Osteocyte (in vitro differentiated cells): ENCODE data around the gene UBTD1. TPM values are rescaled to one million over a fixed set of nuclear protein-coding genes. Genes with fewer than 3 reads are reported as not detected.

ENCODE experiments used
- DNase-seq: peaks from one replicate; pipeline ENCODE4 v3.0.0; 2021; ENCODE audit warnings: mixed read lengths; ENCODE audit not compliant: unreplicated experiment; ENCODE audit errors: extremely low spot score
- H3K27ac Mint-ChIP-seq: one replicate; pipeline ENCODE4 v1.8.0; 2021; ENCODE audit warnings: mild to moderate bottlenecking, mixed read lengths; ENCODE audit not compliant: unreplicated experiment
- H3K27me3 Mint-ChIP-seq: one replicate; pipeline ENCODE4 v1.8.0; 2021; ENCODE audit warnings: mixed read lengths; ENCODE audit not compliant: unreplicated experiment
- H3K36me3 Mint-ChIP-seq: one replicate; pipeline ENCODE4 v1.8.0; 2021; ENCODE audit warnings: mixed read lengths; ENCODE audit not compliant: unreplicated experiment
- H3K4me1 Mint-ChIP-seq: one replicate; pipeline ENCODE4 v1.8.0; 2021; ENCODE audit warnings: mixed read lengths; ENCODE audit not compliant: unreplicated experiment
- H3K4me3 Mint-ChIP-seq: one replicate; pipeline ENCODE4 v1.8.0; 2021; ENCODE audit warnings: mild to moderate bottlenecking, moderate library complexity, mixed read lengths; ENCODE audit not compliant: unreplicated experiment
- H3K9me3 Mint-ChIP-seq: one replicate; pipeline ENCODE4 v1.8.0; 2021; ENCODE audit warnings: mixed read lengths; ENCODE audit not compliant: unreplicated experiment
- CTCF ChIP-seq: fragments of 200-600 bp; sonication (generic); IDR thresholded peaks from 2 replicates; pipeline ENCODE4 v1.5.0; 2021; ENCODE audit warnings: antibody characterized with exemption, mild to moderate bottlenecking, moderate library complexity
- total RNA-seq: library from RNA; stranded (reverse); gene quantifications from 2 replicates; pipeline ENCODE4 v1.2.1, GENCODE V29; 2021

The UBTD1 gene
- total RNA-seq, 1 donor from 2014 or later: 25.6 TPM

DNA sequence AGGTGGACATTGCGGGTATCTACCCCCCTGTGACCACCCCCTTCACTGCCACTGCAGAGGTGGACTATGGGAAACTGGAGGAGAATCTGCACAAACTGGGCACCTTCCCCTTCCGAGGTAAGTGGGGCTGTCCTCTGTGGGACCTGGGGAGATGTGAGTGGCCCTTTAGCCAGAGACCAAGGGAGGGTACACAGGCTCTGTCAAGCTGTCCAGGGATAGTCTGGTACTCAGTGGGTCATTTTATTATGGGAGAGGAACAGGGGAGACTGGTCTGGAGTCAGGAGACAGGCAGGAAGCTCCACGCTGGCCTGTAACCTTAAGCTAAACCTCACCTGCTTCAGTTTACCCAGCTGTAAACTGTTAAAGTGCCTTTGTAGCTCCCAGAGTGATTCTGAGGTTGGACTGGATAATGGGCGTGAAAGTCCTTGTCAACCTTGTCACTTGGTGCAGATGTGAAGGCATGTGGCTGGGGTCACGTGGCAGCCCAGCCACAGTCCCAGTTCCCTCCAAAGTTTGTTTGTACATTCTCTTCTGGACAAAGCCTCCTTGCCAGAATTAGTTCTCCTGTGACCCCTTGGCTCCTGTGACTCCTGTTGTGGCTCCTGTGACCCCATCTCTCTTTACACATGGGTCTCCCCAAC, 86.2 kb downstream of the UBTD1 start:
- no peak for DNase-seq
- no peaks in the 10 kb centered on the region for H3K36me3 Mint-ChIP-seq
- H3K9me3 Mint-ChIP-seq: no peaks in the 10 kb centered on the region
- peaks cover 16% of the 10 kb centered on the region for H3K4me1 Mint-ChIP-seq
- H3K27ac Mint-ChIP-seq: no peak overlapping the region
- no peak overlapping the region for H3K4me3 Mint-ChIP-seq
- TF ChIP-seq CTCF: no peak
- H3K27me3 Mint-ChIP-seq: no peaks in the 10 kb centered on the region

- DNase-seq: no peak
- Mint-ChIP-seq H3K36me3 (no peaks in the 10 kb centered on the region), H3K27ac (no peak overlapping the region), H3K4me1 (peaks cover 15% of the 10 kb centered on the region), H3K4me3 (no peak overlapping the region), H3K9me3 (no peaks in the 10 kb centered on the region), H3K27me3 (no peaks in the 10 kb centered on the region)
- TF ChIP-seq CTCF: no peak
Observed at GRCh38 chr10:97585439-97585811, 86.7 kb downstream of the UBTD1 start.

GRCh38 chr10:97587183-97587582, 88.5 kb downstream of the UBTD1 start:
- no peaks in the 10 kb centered on the region for H3K9me3 Mint-ChIP-seq
- H3K4me3 Mint-ChIP-seq: no peak overlapping the region
- no peak overlapping the region for H3K27ac Mint-ChIP-seq
- no peak for TF ChIP-seq CTCF
- H3K27me3 Mint-ChIP-seq: no peaks in the 10 kb centered on the region
- no peaks in the 10 kb centered on the region for H3K36me3 Mint-ChIP-seq
- DNase-seq: no peak
- peaks cover 14% of the 10 kb centered on the region for H3K4me1 Mint-ChIP-seq

DNA sequence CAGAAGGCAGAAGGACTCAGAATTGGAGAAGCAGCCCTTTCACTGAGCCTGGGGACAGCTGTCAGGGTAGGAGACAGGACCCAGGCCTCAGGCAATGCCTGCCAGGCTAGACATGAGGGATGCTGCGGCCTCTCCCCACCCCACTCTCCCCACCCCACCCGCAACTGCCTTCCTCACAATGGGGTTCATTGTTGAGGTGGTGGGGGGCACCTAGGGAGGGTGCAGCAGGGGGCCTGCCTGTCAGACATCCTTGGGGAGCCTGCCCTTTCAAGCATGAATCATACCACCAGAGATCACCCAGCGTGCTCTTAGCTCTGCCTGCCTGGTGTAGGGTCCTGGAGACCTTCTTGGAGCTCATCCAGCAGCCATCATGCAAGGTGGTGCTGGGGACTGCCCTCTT, 90.8 kb downstream of the UBTD1 start, which contains the start of gene C10orf62:
C10orf62 (plus strand) TSS at position 243 of the 400 bp plus-strand sequence. CDS start 177 bp downstream, outside the sequence.
- no peaks in the 10 kb centered on the region for H3K36me3 Mint-ChIP-seq
- H3K27me3 Mint-ChIP-seq: no peaks in the 10 kb centered on the region
- no peak within 1 kb of the TSS for H3K27ac Mint-ChIP-seq
- no peak within 1 kb of the TSS for H3K4me3 Mint-ChIP-seq
- no peak for DNase-seq
- H3K9me3 Mint-ChIP-seq: no peaks in the 10 kb centered on the region
- H3K4me1 Mint-ChIP-seq: peaks cover 13% of the 10 kb centered on the region
- no peak for TF ChIP-seq CTCF

DNA sequence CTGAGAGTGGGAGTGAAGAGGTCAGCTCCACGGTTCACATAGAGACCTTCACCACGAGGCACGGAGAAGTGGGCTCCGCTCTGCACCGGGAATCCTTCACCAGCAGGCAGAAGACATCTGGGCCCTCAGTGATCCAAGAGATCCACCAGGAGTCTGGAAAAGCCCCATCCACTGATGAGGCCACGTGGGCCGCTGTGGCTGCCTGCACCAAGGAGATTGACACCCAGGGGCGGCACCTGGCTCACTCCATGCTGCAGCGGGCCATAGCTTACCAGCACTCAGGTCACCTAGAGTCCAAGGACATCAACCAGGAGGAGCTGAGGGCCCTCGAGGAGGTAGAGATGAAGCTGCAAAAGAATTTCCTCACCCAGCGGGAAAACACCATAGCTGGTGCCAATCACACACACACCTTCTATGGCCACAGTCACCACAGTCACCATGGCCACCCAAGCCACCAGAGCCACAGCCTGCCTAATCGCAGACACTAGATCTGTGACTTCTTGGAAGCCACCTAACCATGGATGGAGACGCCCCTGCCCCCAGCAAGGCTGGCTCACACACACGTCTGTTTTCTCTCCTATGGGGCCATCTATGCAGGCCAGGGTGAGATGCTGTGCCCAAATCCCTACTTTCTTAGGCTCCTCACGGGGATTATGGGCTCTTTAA, 91.5 kb downstream of the UBTD1 start:
- Mint-ChIP-seq H3K4me1 (peaks cover 14% of the 10 kb centered on the region), H3K4me3 (no peak overlapping the region)

More for the DNA sequence above, 91.5 kb downstream of the UBTD1 start:
- no peaks in the 10 kb centered on the region for H3K27me3 Mint-ChIP-seq
- no peaks in the 10 kb centered on the region for H3K9me3 Mint-ChIP-seq
- no peak for DNase-seq
- no peak overlapping the region for H3K27ac Mint-ChIP-seq
- no peak for TF ChIP-seq CTCF
- H3K36me3 Mint-ChIP-seq: no peaks in the 10 kb centered on the region
